ENCODE measurements around the gene HS3ST4.

HS3ST4 gene

GRCh38 chr16:25691519-25692091 lies at the start of gene HS3ST4:
Gene HS3ST4, plus strand, starts transcription at chr16:25691959.
- no peak for DNase-seq (ENCODE audit: low read depth)

- no peak for DNase-seq (ENCODE audit: low read depth)
Measured at GRCh38 chr16:25643633-25644032, 48.1 kb upstream of the HS3ST4 start.

GRCh38 chr16:25656639-25657038 lies 35.1 kb upstream of the HS3ST4 start:
- no peak for DNase-seq (ENCODE audit: low read depth)

- no peak for DNase-seq (ENCODE audit: low read depth)
Measured at GRCh38 chr16:25676820-25677219, 14.9 kb upstream of the HS3ST4 start.

- DNase-seq (ENCODE audit: low read depth) = no peak
Measured at GRCh38 chr16:25679511-25679910, 12.2 kb upstream of the HS3ST4 start.

GRCh38 chr16:25689137-25689836 lies 2.5 kb upstream of the HS3ST4 start:
- DNase-seq (ENCODE audit: low read depth) = no peak

- DNase-seq (ENCODE audit: low read depth) = no peak
Measured at GRCh38 chr16:25690552-25691143, 1.1 kb upstream of the HS3ST4 start.

GRCh38 chr16:25692351-25692741 lies 587 bp downstream of the HS3ST4 start:
- no peak for DNase-seq (ENCODE audit: low read depth)

GRCh38 chr16:25692742-25693508 lies 1.2 kb downstream of the HS3ST4 start:
- DNase-seq (ENCODE audit: low read depth) = no peak

- DNase-seq (ENCODE audit: low read depth) = no peak
Measured at GRCh38 chr16:25693631-25694030, 1.9 kb downstream of the HS3ST4 start.

GRCh38 chr16:25699069-25699468 lies 7.3 kb downstream of the HS3ST4 start:
- no peak for DNase-seq (ENCODE audit: low read depth)

GRCh38 chr16:25700547-25700946 lies 8.8 kb downstream of the HS3ST4 start:
- DNase-seq (ENCODE audit: low read depth) = no peak

- no peak for DNase-seq (ENCODE audit: low read depth)
Measured at GRCh38 chr16:25707553-25707952, 15.8 kb downstream of the HS3ST4 start.

- no peak for DNase-seq (ENCODE audit: low read depth)
Measured at GRCh38 chr16:25707982-25708583, 16.3 kb downstream of the HS3ST4 start.

- DNase-seq (ENCODE audit: low read depth) = no peak
Measured at GRCh38 chr16:25709213-25709612, 17.5 kb downstream of the HS3ST4 start.

GRCh38 chr16:25713785-25714570 lies 22.2 kb downstream of the HS3ST4 start:
- no peak for DNase-seq (ENCODE audit: low read depth)

- DNase-seq (ENCODE audit: low read depth) = no peak
Measured at GRCh38 chr16:25716186-25716585, 24.4 kb downstream of the HS3ST4 start.

GRCh38 chr16:25721439-25721838 lies 29.7 kb downstream of the HS3ST4 start:
- DNase-seq (ENCODE audit: low read depth) = no peak

GRCh38 chr16:25726430-25727098 lies 34.8 kb downstream of the HS3ST4 start:
- DNase-seq (ENCODE audit: low read depth) = no peak

- DNase-seq (ENCODE audit: low read depth) = no peak
Measured at GRCh38 chr16:25729188-25729915, 37.6 kb downstream of the HS3ST4 start.

Measured in HS-5 (cell line).